Measurements from ENCODE around the gene ANGEL1. TPM values are rescaled to one million over a fixed set of nuclear protein-coding genes. Genes with fewer than 3 reads are reported as not detected.

ANGEL1 gene
- total RNA-seq, 1 donor from 2014 or later, result 12.4 TPM

GRCh38 chr14:76770521-76771436 is 41.9 kb downstream of the ANGEL1 start:
- peak; percentile 54 for DNase-seq (ENCODE audit: low spot score)
- intact Hi-C loops (cut with DNase I), result no loop called here

GRCh38 chr14:76769636-76770292 is 42.9 kb downstream of the ANGEL1 start:
- intact Hi-C loops (cut with DNase I), result loop anchor here (5.0 kb wide), 1 partner anchor 52 kb away; no protein-coding TSS in a partner anchor
- peak; percentile 75 for DNase-seq (ENCODE audit: low spot score)

- peak; percentile 69 for DNase-seq (ENCODE audit: low spot score)
- intact Hi-C loops (cut with DNase I), result loop anchor here (5.0 kb wide), 1 partner anchor 52 kb away; no protein-coding TSS in a partner anchor
Observed at GRCh38 chr14:76768671-76769500, 43.8 kb downstream of the ANGEL1 start.

- peak; percentile 90 for DNase-seq (ENCODE audit: low spot score)
- intact Hi-C loops (cut with DNase I), result loop anchor here (5.0 kb wide), 1 partner anchor 51 kb away; no protein-coding TSS in a partner anchor
Observed at GRCh38 chr14:76767681-76768656, 44.7 kb downstream of the ANGEL1 start.

GRCh38 chr14:76765461-76765931 is 47.2 kb downstream of the ANGEL1 start:
- peak; percentile 67 for DNase-seq (ENCODE audit: low spot score)

GRCh38 chr14:76763096-76764041 is 49.3 kb downstream of the ANGEL1 start:
- peak; percentile 55 for DNase-seq (ENCODE audit: low spot score)
- intact Hi-C loops (cut with DNase I), result no loop called here

More at GRCh38 chr14:76765461-76765931, 47.2 kb downstream of the ANGEL1 start:
- intact Hi-C loops (cut with DNase I), result loop anchor here (5.0 kb wide), 1 partner anchor 48 kb away; no protein-coding TSS in a partner anchor

- peak; percentile 47 for DNase-seq (ENCODE audit: low spot score)
- intact Hi-C loops (cut with DNase I), result no loop called here
Observed at GRCh38 chr14:76762411-76763095, 50.1 kb downstream of the ANGEL1 start.

- intact Hi-C loops (cut with DNase I), result no loop called here
- DNase-seq (ENCODE audit: low spot score), result peak; percentile 70
Observed at GRCh38 chr14:76761960-76762410, 50.7 kb downstream of the ANGEL1 start.

- peak; percentile 86 for DNase-seq (ENCODE audit: low spot score)
- intact Hi-C loops (cut with DNase I), result no loop called here
Observed at GRCh38 chr14:76761136-76761959, 51.3 kb downstream of the ANGEL1 start, which contains the start of gene VASH1. Gene VASH1 (plus strand): TSS chr14:76761468. CDS start chr14:76762822, 1,354 bp downstream.

GRCh38 chr14:76760331-76761135 is 52.1 kb downstream of the ANGEL1 start:
- intact Hi-C loops (cut with DNase I), result no loop called here
- peak; percentile 44 for DNase-seq (ENCODE audit: low spot score)

- DNase-seq (ENCODE audit: low spot score), result peak; percentile 36
- intact Hi-C loops (cut with DNase I), result no loop called here
Observed at GRCh38 chr14:76759589-76759988, 53.1 kb downstream of the ANGEL1 start.

- no peak for DNase-seq (ENCODE audit: low spot score)
- intact Hi-C loops (cut with DNase I), result no loop called here
Observed at GRCh38 chr14:76756371-76756750, 56.3 kb downstream of the ANGEL1 start.

- no peak for DNase-seq (ENCODE audit: low spot score)
- intact Hi-C loops (cut with DNase I), result no loop called here
Observed at GRCh38 chr14:76755610-76756370, 56.9 kb downstream of the ANGEL1 start.

- intact Hi-C loops (cut with DNase I), result no loop called here
- DNase-seq (ENCODE audit: low spot score), result no peak
Observed at GRCh38 chr14:76754586-76754985, 58.1 kb downstream of the ANGEL1 start.

Data from cardiac septum (tissue), 1 donor.